Upper lobe of left lung (tissue), 6 donors: ENCODE data around the gene RIPK3. TPM values are rescaled to one million over a fixed set of nuclear protein-coding genes. Genes with fewer than 3 reads are reported as not detected.

Experiments used
- ATAC-seq, 2 donors: fragments of 200-7000 bp; cut with Tn5 transposase; one replicate each; pipeline ENCODE4 v1.9.1; 2022; ENCODE audit warnings: mild to moderate bottlenecking in 2 of 2, moderate library complexity in 2 of 2; ENCODE audit not compliant: low FRiP score in 2 of 2
- DNase-seq, 2 donors: peaks; one replicate each; pipeline ENCODE4 v3.0.0-alpha.2; 2019 to 2020
- H3K27ac ChIP-seq, 4 donors: fragments of 200-600 bp; sonication (generic); one replicate each; pipeline ENCODE4 v1.5.1; 2016 to 2019
- H3K27me3 ChIP-seq, 4 donors: fragments of 200-600 bp; sonication (generic); one replicate each; pipeline ENCODE4 v1.5.1; 2017 to 2019
- H3K36me3 ChIP-seq, 4 donors: fragments of 200-600 bp; sonication (generic); one replicate each; pipeline ENCODE4 v1.5.1; 2016 to 2019
- H3K4me1 ChIP-seq, 4 donors: fragments of 200-600 bp; sonication (generic); one replicate each; pipeline ENCODE4 v1.5.1; 2018 to 2019
- H3K4me3 ChIP-seq, 4 donors: fragments of 200-600 bp; sonication (generic); one replicate each; pipeline ENCODE4 v1.5.1; 2017 to 2019; ENCODE audit warnings: mild to moderate bottlenecking in 2 of 4, moderate library complexity in 1 of 4
- H3K9me3 ChIP-seq, 4 donors: fragments of 200-600 bp; sonication (generic); one replicate each; pipeline ENCODE4 v1.5.1; 2018 to 2019
- EP300 ChIP-seq, 4 donors: sonication (generic); formaldehyde crosslinking; IDR thresholded peaks; one replicate each; pipeline ENCODE4 v1.5.1; 2017; ENCODE audit warnings: antibody characterized with exemption in 4 of 4, control low read depth in 2 of 4
- POLR2A ChIP-seq, 4 donors: fragments of 450-650 bp; IDR thresholded peaks; one replicate each; pipeline ENCODE4 v1.5.1; 2016 to 2017; ENCODE audit warnings: antibody characterized with exemption in 4 of 4, mild to moderate bottlenecking in 2 of 4
- POLR2AphosphoS5 ChIP-seq, 2 donors: sonication (generic); formaldehyde crosslinking; IDR thresholded peaks; one replicate each; pipeline ENCODE4 v1.5.1; 2017; ENCODE audit warnings: antibody characterized with exemption in 2 of 2
- WGBS, 2 donors: methylation state at CpG; one replicate each; pipeline ENCODE4 v1.1.5; 2017 to 2018; 5-methylcytosine and 5-hydroxymethylcytosine counted together
- small RNA-seq, 4 donors: library from RNA; depleted of rRNA; stranded (forward); fragments of <200 nt; gene quantifications; one replicate each; pipeline ENCODE3, GENCODE V24; 2016
- total RNA-seq, 6 donors: library from RNA; depleted of rRNA in 4 of 6; stranded (reverse); fragments of >200 nt in 4 of 6; gene quantifications; one replicate each; pipeline versions ENCODE4 v1.1.0 to v1.2.1, GENCODE V29; 2016 to 2021
- TF ChIP-seq, protein P1 (sequence below), 6 experiments: fragments of 450-650 bp in 4 of 6; fragments of 200-600 bp in 2 of 6; sonication (generic) in 2 of 6; IDR thresholded peaks; one replicate each; pipeline ENCODE4 v1.5.1; 2016 to 2019; ENCODE audit warnings: antibody characterized with exemption in 6 of 6
- donor health status: DM: no; HTN: no; CAD: no; lungs with moderate emphysema.
- donor health status: DM: no; HTN: yes; CAD: no; lungs with severe emphysema.

RIPK3 gene
- total RNA-seq, 6 donors from 2014 or later = 16.1 to 92.2 (median 29.1) TPM

DNA sequence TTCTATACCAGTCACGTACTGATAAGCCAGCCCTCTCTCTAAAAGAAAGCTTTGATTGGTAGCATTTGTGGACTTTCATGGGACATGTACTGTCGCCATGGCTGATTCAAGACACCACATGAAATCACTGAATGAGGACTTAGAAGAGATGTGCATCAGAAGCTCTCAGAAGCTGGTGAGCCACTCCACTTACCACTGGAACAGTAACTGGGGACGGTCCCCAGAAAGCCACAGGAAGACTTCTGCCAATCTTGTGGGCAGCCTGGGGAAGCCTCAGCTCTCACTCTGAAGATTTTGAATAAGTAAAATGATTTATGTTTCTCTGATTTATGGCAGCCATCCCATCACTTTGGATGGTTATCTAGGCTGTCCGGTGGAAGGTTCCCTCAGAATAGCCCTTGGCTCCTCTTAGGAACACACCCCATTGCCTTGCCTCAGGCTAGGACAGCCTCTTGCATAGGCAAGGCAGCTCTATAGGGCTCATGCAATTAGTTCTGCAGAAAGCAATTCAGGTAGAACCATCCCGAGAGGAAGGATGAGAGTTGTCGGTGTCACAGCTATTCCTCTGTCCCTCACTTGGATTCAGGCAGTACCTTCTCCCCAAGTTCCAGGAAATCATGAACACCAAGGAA lies 50.0 kb downstream of the RIPK3 start:
- WGBS, 2 donors = 65 to 76% methylated on average over 3 to 6 of the region's 6 CpGs
- no peaks in the 10 kb centered on the region for H3K27me3 ChIP-seq
- no peak overlapping the region for H3K27ac ChIP-seq
- DNase-seq = no peak
- H3K9me3 ChIP-seq = no peaks in the 10 kb centered on the region
- no peak overlapping the region for H3K4me3 ChIP-seq
- no peak for ATAC-seq
- no peaks in the 10 kb centered on the region for H3K4me1 ChIP-seq
- TF ChIP-seq POLR2AphosphoS5 (IDR thresholded peaks at IDR 0.05) = no peak
- TF ChIP-seq, protein P1, sequence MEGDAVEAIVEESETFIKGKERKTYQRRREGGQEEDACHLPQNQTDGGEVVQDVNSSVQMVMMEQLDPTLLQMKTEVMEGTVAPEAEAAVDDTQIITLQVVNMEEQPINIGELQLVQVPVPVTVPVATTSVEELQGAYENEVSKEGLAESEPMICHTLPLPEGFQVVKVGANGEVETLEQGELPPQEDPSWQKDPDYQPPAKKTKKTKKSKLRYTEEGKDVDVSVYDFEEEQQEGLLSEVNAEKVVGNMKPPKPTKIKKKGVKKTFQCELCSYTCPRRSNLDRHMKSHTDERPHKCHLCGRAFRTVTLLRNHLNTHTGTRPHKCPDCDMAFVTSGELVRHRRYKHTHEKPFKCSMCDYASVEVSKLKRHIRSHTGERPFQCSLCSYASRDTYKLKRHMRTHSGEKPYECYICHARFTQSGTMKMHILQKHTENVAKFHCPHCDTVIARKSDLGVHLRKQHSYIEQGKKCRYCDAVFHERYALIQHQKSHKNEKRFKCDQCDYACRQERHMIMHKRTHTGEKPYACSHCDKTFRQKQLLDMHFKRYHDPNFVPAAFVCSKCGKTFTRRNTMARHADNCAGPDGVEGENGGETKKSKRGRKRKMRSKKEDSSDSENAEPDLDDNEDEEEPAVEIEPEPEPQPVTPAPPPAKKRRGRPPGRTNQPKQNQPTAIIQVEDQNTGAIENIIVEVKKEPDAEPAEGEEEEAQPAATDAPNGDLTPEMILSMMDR (IDR thresholded peaks at IDR 0.05) = no peak
- TF ChIP-seq POLR2A (IDR thresholded peaks at IDR 0.05) = no peak
- TF ChIP-seq EP300 (IDR thresholded peaks at IDR 0.05) = no peak
- peaks cover 6 to 52% (median 35%) of the 10 kb centered on the region in 4 donors for H3K36me3 ChIP-seq

DNA sequence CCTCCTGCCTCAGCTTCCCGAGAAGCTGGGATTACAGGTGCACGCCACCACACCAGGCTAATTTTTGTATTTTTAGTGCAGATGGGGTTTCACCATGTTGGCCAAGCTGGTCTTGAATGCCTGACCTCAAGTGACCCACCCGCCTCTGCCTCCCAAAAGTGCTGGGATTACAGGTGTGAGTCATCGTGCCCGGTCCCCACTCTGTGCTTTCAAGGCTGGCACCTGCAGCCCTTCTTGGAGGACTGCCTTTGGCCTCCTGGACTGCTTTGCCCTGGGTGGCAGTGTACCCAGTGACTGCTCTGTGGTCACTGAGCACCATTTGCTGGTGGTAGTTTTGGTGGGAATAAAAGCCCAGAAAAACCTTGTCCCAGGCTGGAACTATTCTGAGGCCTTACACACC lies 52.8 kb downstream of the RIPK3 start:
- DNase-seq = no peak
- peaks cover 6 to 29% (median 26%) of the 10 kb centered on the region in 4 donors for H3K36me3 ChIP-seq
- TF ChIP-seq POLR2A (IDR thresholded peaks at IDR 0.05) (no peak), EP300 (IDR thresholded peaks at IDR 0.05) (no peak), POLR2AphosphoS5 (IDR thresholded peaks at IDR 0.05) (no peak)
- TF ChIP-seq, protein P1 (IDR thresholded peaks at IDR 0.05) = no peak
- H3K9me3 ChIP-seq = no peaks in the 10 kb centered on the region
- no peak overlapping the region for H3K4me3 ChIP-seq
- 95 to 100% methylated on average over 5 of the region's 5 CpGs for WGBS, 2 donors
- no peak overlapping the region for H3K27ac ChIP-seq
- H3K4me1 ChIP-seq = peaks cover 0 to 4% (median 1%) of the 10 kb centered on the region in 4 donors
- ATAC-seq = no peak
- no peaks in the 10 kb centered on the region for H3K27me3 ChIP-seq

Small RNAs within 50 kb of the gene (small RNA-seq; reads per million reads assigned to genes)
- 0 reads per million in 4 donors for gene RF00026

Other genes starting within 250 kb of the RIPK3 start
- gene PCK2, start 245.7 kb downstream of the RIPK3 start, total RNA-seq = 10 to 100 TPM; 27.2 to 70.3 (median 34.9) TPM
- gene DCAF11, start 225.2 kb downstream of the RIPK3 start, total RNA-seq = 100 to 1,000 TPM in 2 of 6 donors, 10 to 100 TPM in 4; 68.4 to 138 (median 95.0) TPM
- 1 to 10 TPM; 2.6 to 9.8 (median 4.4) TPM for gene NRL, start 225.0 kb downstream of the RIPK3 start, total RNA-seq
- under 1 TPM in 4 of 6 donors, not detected in 2; 0.63 to 0.89 (median 0.82) TPM for gene FITM1, start 209.3 kb downstream of the RIPK3 start, total RNA-seq
- 100 to 1,000 TPM in 5 of 6 donors, 10 to 100 TPM in 1; 56.6 to 206 (median 142) TPM for gene PSME1, start 203.8 kb downstream of the RIPK3 start, total RNA-seq
- gene EMC9, start 198.4 kb downstream of the RIPK3 start, total RNA-seq = 10 to 100 TPM in 5 of 6 donors, 1 to 10 TPM in 1; 8.6 to 13.8 (median 12.0) TPM
- 100 to 1,000 TPM in 3 of 6 donors, 10 to 100 TPM in 3; 58.5 to 144 (median 84.4) TPM for gene PSME2, start 193.4 kb downstream of the RIPK3 start, total RNA-seq
- 100 to 1,000 TPM in 2 of 6 donors, 10 to 100 TPM in 4; 52.1 to 173 (median 63.9) TPM for gene RNF31, start 192.5 kb downstream of the RIPK3 start, total RNA-seq
- gene IRF9, start 178.7 kb downstream of the RIPK3 start, total RNA-seq = 100 to 1,000 TPM in 3 of 6 donors, 10 to 100 TPM in 3; 78.2 to 192 (median 107) TPM
- gene REC8, start 167.9 kb downstream of the RIPK3 start, total RNA-seq = 10 to 100 TPM; 16.0 to 76.5 (median 29.4) TPM
- 10 to 100 TPM; 20.8 to 50.3 (median 35.2) TPM for gene IPO4, start 151.2 kb downstream of the RIPK3 start, total RNA-seq
- gene TM9SF1, start 144.6 kb downstream of the RIPK3 start, total RNA-seq = 10 to 100 TPM; 15.7 to 75.4 (median 53.8) TPM
- gene TSSK4, start 134.3 kb downstream of the RIPK3 start, total RNA-seq = 1 to 10 TPM in 1 of 6 donors, not detected in 5; 1.3 TPM
- 100 to 1,000 TPM in 1 of 6 donors, 10 to 100 TPM in 5; 39.9 to 112 (median 61.5) TPM for gene CHMP4A, start 126.5 kb downstream of the RIPK3 start, total RNA-seq
- 10 to 100 TPM in 4 of 6 donors, 1 to 10 TPM in 2; 8.1 to 21.1 (median 12.7) TPM for gene MDP1, start 123.9 kb downstream of the RIPK3 start, total RNA-seq
- gene NEDD8, start 107.6 kb downstream of the RIPK3 start, total RNA-seq = 100 to 1,000 TPM in 4 of 6 donors, 10 to 100 TPM in 2; 39.8 to 144 (median 121) TPM
- gene GMPR2, start 107.1 kb downstream of the RIPK3 start, total RNA-seq = 10 to 100 TPM; 26.2 to 76.9 (median 47.2) TPM
- 100 to 1,000 TPM in 1 of 6 donors, 10 to 100 TPM in 5; 46.1 to 109 (median 86.4) TPM for gene TINF2, start 97.4 kb downstream of the RIPK3 start, total RNA-seq
- gene TGM1, start 76.8 kb downstream of the RIPK3 start, total RNA-seq = 10 to 100 TPM in 4 of 6 donors, 1 to 10 TPM in 2; 9.1 to 29.2 (median 11.1) TPM
- gene RABGGTA, start 68.4 kb downstream of the RIPK3 start, total RNA-seq = 100 to 1,000 TPM in 1 of 6 donors, 10 to 100 TPM in 5; 22.7 to 125 (median 58.9) TPM
- gene DHRS1, start 40.2 kb downstream of the RIPK3 start, total RNA-seq = 10 to 100 TPM; 23.0 to 60.3 (median 32.8) TPM
- gene NOP9, start 40.1 kb downstream of the RIPK3 start, total RNA-seq = 10 to 100 TPM; 13.3 to 31.4 (median 22.6) TPM
- gene CIDEB, start 32.0 kb downstream of the RIPK3 start, total RNA-seq = 10 to 100 TPM in 5 of 6 donors, 1 to 10 TPM in 1; 9.4 to 14.8 (median 12.8) TPM
- gene LTB4R2, start 29.9 kb downstream of the RIPK3 start, total RNA-seq = 10 to 100 TPM in 4 of 6 donors, 1 to 10 TPM in 2; 6.2 to 49.2 (median 10.9) TPM
- gene LTB4R, start 28.5 kb downstream of the RIPK3 start, total RNA-seq = 10 to 100 TPM; 11.1 to 71.2 (median 17.7) TPM
- gene ADCY4, start 4.9 kb downstream of the RIPK3 start, total RNA-seq = 100 to 1,000 TPM in 2 of 6 donors, 10 to 100 TPM in 4; 22.4 to 159 (median 43.7) TPM
- gene NFATC4, start 28.2 kb upstream of the RIPK3 start, total RNA-seq = 10 to 100 TPM in 5 of 6 donors, 1 to 10 TPM in 1; 8.5 to 98.5 (median 42.1) TPM
- gene NYNRIN, start 59.0 kb upstream of the RIPK3 start, total RNA-seq = 10 to 100 TPM in 5 of 6 donors, 1 to 10 TPM in 1; 5.5 to 18.7 (median 14.4) TPM
- 1 to 10 TPM; 1.1 to 4.2 (median 3.1) TPM for gene CBLN3, start 89.7 kb upstream of the RIPK3 start, total RNA-seq
- gene KHNYN, start 90.0 kb upstream of the RIPK3 start, total RNA-seq = 100 to 1,000 TPM in 1 of 6 donors, 10 to 100 TPM in 5; 43.9 to 136 (median 66.4) TPM
- 10 to 100 TPM; 34.9 to 88.0 (median 52.6) TPM for gene SDR39U1, start 102.8 kb upstream of the RIPK3 start, total RNA-seq
- 1 to 10 TPM in 1 of 6 donors, under 1 TPM in 1, not detected in 4; 0.37 to 1.8 TPM for gene CMA1, start 168.3 kb upstream of the RIPK3 start, total RNA-seq
- 10 to 100 TPM in 1 of 6 donors, 1 to 10 TPM in 2, under 1 TPM in 1, not detected in 2; 0.89 to 20.9 (median 3.7) TPM for gene CTSG, start 236.3 kb upstream of the RIPK3 start, total RNA-seq